ENCODE data around the gene TMEM135.
A peak's percentile ranks its signal among the peaks of the same experiment; 100 is the strongest.
"Not testable (repeated sequence)": the region's sequence is repeated elsewhere in the genome, so short reads cannot be mapped to it uniquely, and the experiment has no call there.

Gene TMEM135

GRCh38 chr11:87139475-87139874, 101.7 kb downstream of the TMEM135 start:
- no peak for DNase-seq (ENCODE audit: low read depth, low spot score)

- DNase-seq (ENCODE audit: low read depth, low spot score) = no peak
Measured at GRCh38 chr11:87141322-87141721, 103.6 kb downstream of the TMEM135 start.

DNA sequence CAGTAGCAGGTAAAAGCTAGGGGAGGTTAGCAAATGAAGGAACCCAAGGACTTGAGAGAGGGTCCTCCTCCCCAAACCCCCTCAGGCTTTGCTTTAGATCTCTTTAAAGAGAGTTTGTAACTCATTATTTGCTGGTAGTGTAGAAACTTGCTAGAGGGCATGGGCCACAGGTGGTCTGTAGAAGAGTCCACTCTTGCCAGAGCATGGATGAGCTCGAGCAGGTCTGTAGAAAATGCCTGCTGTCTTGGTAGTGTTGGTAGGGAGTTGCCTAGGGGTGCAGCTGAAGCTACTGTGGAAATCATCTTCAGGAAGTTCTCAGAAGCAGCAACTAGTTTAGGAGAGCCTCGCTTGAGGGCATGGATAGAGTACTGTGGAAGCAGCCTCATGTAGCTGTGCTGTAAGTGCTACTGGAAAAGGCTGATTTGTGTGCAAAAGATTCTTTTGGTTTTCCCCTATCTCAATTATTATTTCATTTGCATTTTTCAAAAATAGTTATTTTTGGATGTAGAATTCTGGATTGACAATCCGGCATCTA, 104.3 kb downstream of the TMEM135 start:
- no peak for DNase-seq (ENCODE audit: low read depth, low spot score)

DNA sequence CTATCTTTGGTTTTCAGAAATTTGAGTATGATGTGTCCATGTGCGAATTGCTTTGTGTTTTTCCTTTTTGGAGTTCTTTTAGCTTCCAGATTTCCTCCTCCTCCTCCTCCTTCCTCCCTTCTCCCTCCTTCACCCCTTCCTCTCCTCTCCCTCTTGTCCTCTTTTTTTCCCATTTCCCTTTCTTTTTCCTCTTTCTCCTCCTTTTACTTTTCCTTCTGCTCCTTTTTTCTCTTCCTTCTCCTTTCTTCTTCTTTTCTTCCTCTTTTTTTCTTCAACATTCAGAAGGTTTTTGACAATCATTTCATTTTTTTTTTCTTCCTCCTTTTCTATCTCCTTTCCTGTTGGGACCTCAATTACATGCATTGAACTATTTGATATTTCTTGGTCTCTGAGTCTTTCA, 104.9 kb downstream of the TMEM135 start:
- no peak for DNase-seq (ENCODE audit: low read depth, low spot score)

DNA sequence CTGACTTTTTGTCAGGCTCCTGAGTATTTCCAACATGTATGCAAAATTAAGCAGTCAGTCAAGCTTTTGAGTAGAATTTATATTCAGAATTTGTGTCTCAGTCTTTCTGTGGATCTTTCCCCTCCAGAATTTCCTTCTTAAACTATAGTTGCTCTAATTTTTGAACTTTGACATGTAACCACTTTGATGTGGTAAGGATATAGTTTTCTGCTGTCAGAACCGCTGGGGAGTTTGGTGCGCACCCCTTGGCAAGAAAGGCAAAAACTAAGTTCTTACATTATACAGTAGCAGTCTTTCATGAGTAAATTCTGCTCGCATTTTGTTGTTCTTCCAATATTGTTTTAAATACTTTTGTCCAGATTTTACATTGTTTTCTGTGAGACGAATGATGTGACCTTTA, 105.9 kb downstream of the TMEM135 start:
- no peak for DNase-seq (ENCODE audit: low read depth, low spot score)

DNA sequence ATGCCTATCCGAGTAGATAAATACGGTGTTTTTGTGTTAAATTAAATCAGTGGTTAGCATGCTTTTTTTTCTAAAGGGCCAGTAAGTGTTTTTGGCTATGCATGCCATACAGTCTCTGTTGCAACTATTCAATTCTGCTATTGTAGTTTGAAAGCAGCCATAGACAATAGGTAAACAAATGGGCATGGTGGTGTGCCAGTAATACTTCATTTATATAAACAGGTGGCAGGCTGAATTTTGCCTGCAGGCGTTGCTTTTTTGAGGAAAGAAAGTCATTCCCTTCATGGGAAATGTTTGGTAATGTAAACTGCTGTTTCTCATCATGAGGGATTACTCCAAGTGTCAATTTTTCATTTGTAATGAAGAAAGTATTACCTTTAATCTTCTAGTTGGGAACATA, 106.5 kb downstream of the TMEM135 start:
- DNase-seq (ENCODE audit: low read depth, low spot score) = no peak

DNA sequence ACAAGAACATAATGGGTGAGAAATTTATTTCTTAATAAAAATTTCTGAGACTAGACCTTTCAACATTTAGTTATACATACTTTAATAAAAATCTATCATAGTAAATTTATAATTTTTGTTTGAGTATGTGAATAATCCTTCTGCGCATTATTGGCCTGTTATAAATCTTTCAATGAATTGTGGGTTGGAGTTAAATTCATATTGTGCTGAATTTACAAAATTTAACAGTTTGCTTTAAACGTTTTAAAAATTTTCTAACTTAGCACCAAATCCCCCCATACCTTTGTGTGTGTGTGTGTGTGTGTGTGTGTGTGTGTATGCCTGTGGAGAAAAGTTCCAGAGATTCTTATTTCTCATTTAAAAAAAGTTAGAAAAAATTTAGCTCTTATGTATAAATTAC, 111.0 kb downstream of the TMEM135 start:
- DNase-seq (ENCODE audit: low read depth, low spot score) = no peak

DNA sequence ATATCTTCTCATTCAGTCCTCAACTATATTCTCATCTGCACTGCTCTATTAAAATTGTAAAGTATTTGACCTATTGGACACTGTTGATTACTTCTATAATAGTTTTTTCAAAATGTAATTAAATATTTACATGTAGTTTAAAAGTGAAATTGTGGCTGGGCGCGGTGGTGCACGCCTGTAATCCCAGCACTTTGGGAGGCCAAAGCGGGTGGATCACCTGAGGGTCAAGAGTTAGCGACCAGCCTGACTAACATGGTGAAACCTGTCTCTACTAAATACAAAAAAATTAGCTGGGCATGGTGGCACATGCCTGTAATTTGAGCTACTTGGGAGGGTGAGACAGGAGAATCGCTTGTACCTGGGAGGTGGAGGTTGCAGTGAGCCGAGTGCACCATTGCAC, 112.0 kb downstream of the TMEM135 start:
- DNase-seq (ENCODE audit: low read depth, low spot score) = not testable (repeated sequence)

DNA sequence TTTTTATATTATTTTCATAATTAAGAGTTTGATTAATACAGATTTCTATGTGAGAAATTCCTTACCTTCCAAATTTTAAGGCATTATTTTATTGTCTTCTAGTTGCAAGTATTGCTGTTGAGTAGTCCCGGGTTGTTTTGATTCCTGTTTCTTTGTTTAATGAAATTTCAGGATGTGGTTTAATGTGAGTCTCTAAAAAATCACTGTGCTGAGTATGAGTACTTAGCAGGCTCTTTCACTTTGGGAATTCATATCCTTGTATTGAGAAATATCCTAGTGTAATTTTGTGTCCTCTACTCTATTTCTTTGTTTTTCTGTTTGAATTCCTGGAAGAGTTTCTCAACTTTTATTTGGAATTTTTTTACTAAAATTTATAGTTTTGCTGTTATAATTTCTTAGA, 113.2 kb downstream of the TMEM135 start:
- DNase-seq (ENCODE audit: low read depth, low spot score) = no peak

DNA sequence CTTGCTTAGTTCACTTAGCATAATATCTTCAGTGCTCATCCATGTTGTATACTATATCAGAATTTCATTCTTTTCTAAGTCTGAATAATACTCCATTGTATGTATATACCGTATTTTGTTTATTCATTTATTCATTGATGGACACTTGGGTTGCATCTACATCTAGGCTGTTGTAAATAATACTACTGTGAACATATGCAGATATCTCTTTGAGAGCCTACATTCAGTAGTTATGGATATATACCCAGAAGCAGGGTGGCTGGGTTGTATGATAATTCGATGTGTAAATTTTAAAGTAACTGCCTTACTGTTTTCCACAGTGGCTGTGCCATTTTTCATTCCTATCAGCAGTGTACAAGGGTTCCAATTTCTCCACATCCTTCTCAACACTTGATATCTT, 116.5 kb downstream of the TMEM135 start:
- no peak for DNase-seq (ENCODE audit: low read depth, low spot score)

GRCh38 chr11:87156970-87157369, 119.2 kb downstream of the TMEM135 start:
- no peak for DNase-seq (ENCODE audit: low read depth, low spot score)

DNA sequence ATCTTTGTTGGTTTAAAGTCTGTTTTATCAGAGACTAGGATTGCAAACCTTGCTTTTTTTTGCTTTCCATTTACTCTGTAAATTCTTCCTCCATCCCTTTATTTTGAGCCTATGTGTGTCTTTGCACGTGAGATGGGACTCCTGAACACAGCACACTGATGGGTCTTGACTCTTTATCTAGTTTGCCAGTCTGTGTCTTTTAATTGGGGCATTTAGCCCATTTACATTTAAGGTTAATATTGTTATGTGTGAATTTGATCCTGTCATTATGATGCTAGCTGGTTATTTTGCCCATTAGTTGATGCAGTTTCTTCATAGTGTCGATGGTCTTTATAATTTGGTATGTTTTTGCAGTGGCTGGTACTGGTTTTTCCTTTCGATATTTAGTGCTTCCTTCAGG, 131.3 kb downstream of the TMEM135 start:
- DNase-seq (ENCODE audit: low read depth, low spot score) = not testable (repeated sequence)

- DNase-seq (ENCODE audit: low read depth, low spot score) = no peak
Measured at GRCh38 chr11:87173185-87174039, 135.7 kb downstream of the TMEM135 start.

DNA sequence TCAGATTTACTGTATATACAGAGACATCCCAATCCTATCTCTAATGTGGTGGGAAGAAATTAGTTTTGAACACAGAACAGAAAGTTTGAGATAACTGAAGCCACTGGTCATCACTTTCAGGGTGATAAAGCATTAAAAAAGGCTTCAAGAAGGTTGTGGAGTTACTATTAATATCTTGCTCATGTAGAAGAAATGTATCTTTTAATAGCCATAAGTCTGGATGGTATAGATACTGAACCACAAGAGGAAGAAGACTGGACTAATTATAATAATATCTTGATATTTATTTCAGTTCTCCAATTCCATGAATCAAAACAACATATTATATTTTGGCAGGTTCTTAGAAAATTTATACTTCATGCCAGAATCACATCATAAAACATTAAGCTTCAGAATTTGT, 137.1 kb downstream of the TMEM135 start:
- no peak for DNase-seq (ENCODE audit: low read depth, low spot score)

GRCh38 chr11:87176044-87176443, 138.3 kb downstream of the TMEM135 start:
- DNase-seq (ENCODE audit: low read depth, low spot score) = peak; percentile 25

DNA sequence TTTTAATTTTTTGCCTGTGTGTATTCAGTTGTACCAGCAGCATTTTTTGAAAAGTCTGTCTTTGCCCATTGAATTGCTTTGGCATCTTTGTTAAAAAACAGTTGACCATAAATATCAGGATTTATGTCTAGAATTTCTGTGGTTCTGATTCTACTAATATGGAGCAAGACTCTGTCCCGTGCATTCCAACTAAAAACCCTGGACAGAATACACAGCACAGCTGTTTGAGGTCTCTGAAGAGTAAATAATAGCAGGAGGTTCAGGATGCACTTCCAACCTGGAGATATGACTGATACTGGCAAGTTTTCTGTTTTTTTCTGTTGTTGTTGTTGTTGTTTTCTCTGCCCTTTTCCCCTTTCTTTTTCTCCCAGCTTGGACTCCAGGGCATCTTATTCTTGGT, 141.9 kb downstream of the TMEM135 start:
- no peak for DNase-seq (ENCODE audit: low read depth, low spot score)

GRCh38 chr11:87180742-87181141, 143.0 kb downstream of the TMEM135 start:
- DNase-seq (ENCODE audit: low read depth, low spot score) = no peak

GRCh38 chr11:87181143-87181542, 143.4 kb downstream of the TMEM135 start:
- DNase-seq (ENCODE audit: low read depth, low spot score) = no peak

- no peak for DNase-seq (ENCODE audit: low read depth, low spot score)
Measured at GRCh38 chr11:87185228-87185627, 147.5 kb downstream of the TMEM135 start.

- DNase-seq (ENCODE audit: low read depth, low spot score) = no peak
Measured at GRCh38 chr11:87187076-87187475, 149.3 kb downstream of the TMEM135 start.

DNA sequence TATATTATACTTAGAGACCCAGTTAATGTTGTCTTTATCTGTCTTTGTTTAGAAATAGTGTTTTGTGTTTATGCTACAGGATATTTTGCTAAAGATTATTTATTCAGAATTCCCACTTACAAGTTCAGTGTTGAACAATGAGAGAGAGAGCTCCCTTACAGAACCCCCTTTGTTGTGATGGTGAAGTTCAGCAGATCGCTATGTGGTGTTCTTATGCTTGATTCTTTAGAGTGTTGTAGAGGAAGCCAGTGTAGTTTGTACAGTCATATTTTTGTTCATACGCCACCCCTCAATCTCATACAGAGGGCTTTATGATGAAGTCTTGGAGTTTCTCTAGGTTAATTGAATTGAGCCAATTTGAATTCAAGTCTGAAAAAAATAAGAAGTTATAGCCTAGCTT, 150.2 kb downstream of the TMEM135 start:
- no peak for DNase-seq (ENCODE audit: low read depth, low spot score)

DNA sequence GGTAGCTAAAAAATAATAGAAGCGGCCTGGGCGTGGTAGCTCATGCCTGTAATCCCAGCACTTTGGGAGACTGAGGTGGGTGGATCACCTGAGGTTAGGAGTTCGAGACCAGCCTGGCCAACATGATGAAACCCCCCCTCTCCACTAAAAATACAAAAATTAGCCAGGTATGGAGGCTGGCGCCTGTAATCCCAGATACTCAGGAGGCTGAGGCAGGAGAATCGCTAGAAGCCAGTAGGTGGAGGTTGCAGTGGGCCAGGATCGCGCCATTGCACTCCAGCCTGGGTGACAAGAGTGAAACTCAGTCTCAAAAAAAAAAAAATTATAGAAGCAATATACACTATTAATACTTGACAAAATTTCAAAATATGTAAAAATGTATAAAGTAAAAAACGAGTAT, 150.7 kb downstream of the TMEM135 start:
- not testable (repeated sequence) for DNase-seq (ENCODE audit: low read depth, low spot score)

DNA sequence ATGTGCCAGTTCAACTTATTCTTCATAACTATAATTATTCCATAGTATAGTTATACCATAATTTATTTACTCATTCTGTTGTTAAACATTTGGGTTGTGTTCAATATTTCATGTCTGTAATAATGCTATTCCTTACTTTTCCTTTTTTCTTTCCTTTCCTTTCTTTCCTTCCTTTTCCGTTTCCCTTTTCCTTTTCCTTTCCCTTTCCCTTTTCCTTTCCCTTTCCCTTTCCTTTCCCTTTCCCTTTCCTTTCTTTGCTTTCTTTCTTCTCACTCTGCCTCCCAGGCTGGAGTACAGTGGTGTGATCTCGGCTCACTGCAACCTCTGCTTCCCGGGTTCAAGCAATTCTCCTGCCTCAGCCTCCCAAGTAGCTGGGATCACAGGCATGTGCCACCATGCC, 151.2 kb downstream of the TMEM135 start:
- DNase-seq (ENCODE audit: low read depth, low spot score) = not testable (repeated sequence)
